Heart left ventricle (tissue), 13 donors: ENCODE results near the gene DNAJC18.

ENCODE experiments used
- POLR2A ChIP-seq, 2 donors: fragments of 450-650 bp; IDR thresholded peaks; one replicate each; pipeline ENCODE4 v1.6.1; 2017; ENCODE audit warnings: antibody characterized with exemption in 2 of 2, mild to moderate bottlenecking in 2 of 2, moderate library complexity in 2 of 2
- TF ChIP-seq, protein P1 (sequence below), 12 donors: fragments of 200-600 bp; sonication (generic) in 4 of 12; IDR thresholded peaks; one replicate each; pipeline versions ENCODE4 v1.5.0 to v1.8.0; 2018 to 2022; ENCODE audit warnings: antibody characterized with exemption in 12 of 12, mild to moderate bottlenecking in 5 of 12
- donor health status: ischemic (EF 13 %, LVEDD 7.1; RV severe dilation, severe dysfunction).
- donor health status: DM: no; HTN: yes; CAD: no.
- donor health status: DM: no; HTN: no; CAD: no.
- donor health status: ischemic (EF 25% LVEDD 6.9; RV normal size, moderate dysfunction).
- donor health status: ischemic (EF 25% LVEDD 5.7; RV mildly dilated, moderate dysfunction).
- donor health status: ischemic (EF 35%, LVEDD 5.7; RV mildly dilated, moderate dysfunction).
- donor health status: nonischemic (EF 11% LVEDD 7.7; RV severe dilation, severe dysfunction).
- donor health status: DM: yes; HTN: yes; CAD: no.
- donor health status: PGD.
- donor health status: ischemic (EF 29% LVEDD 5.4; RV normal size, mild dysfunction).
- donor health status: nonischemic (EF 23%, LVEDD 6.1; RV moderate dilation, normal function).

DNA sequence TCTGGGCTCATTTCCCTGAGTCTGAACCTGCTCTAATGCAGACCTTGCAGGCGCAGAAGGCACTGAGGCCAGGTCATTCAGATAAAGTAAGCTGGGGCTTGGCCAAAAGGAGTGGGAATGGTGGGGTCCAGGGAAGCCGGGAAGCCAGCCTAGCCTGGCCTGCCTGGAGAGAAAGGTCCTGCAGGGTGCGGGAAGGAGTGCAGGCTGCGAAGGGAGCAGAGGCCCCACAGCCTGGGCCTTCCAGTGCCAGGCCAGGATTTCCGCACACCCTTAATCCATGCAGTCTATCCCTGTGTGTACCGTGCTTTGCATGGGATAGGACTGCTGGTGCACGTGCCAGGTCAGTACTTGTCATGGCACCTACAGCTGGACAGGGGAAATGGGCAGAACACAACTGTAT is 46.9 kb upstream of the DNAJC18 start:
- TF ChIP-seq, protein P1, sequence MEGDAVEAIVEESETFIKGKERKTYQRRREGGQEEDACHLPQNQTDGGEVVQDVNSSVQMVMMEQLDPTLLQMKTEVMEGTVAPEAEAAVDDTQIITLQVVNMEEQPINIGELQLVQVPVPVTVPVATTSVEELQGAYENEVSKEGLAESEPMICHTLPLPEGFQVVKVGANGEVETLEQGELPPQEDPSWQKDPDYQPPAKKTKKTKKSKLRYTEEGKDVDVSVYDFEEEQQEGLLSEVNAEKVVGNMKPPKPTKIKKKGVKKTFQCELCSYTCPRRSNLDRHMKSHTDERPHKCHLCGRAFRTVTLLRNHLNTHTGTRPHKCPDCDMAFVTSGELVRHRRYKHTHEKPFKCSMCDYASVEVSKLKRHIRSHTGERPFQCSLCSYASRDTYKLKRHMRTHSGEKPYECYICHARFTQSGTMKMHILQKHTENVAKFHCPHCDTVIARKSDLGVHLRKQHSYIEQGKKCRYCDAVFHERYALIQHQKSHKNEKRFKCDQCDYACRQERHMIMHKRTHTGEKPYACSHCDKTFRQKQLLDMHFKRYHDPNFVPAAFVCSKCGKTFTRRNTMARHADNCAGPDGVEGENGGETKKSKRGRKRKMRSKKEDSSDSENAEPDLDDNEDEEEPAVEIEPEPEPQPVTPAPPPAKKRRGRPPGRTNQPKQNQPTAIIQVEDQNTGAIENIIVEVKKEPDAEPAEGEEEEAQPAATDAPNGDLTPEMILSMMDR (IDR thresholded peaks at IDR 0.05) = no peak
- TF ChIP-seq POLR2A (IDR thresholded peaks at IDR 0.05) = no peak
